Neural cell (in vitro differentiated cells): ENCODE measurements around the gene C14orf39. TPM values are rescaled to one million over a fixed set of nuclear protein-coding genes. Genes with fewer than 3 reads are reported as not detected.

ENCODE experiments used
- H2AFZ ChIP-seq: fragments of 200-600, 300-800 bp; sonication (generic), shearing (Covaris generic); 2 replicates; pipeline ENCODE4 v1.6.0; 2014; ENCODE audit warnings: low read depth, mild to moderate bottlenecking, antibody characterized with exemption, low read length, moderate library complexity
- H3F3A ChIP-seq: fragments of 200-600 bp; shearing (Covaris generic); 2 replicates; pipeline ENCODE4 v1.6.1; 2016; ENCODE audit warnings: mild to moderate bottlenecking, moderate library complexity, mixed read lengths, antibody characterized with exemption, low read length; ENCODE audit not compliant: insufficient read depth, poor library complexity, severe bottlenecking
- H3K27ac ChIP-seq: fragments of 200-600, 300-800 bp; sonication (generic), shearing (Covaris generic); 2 replicates; pipeline ENCODE4 v1.5.1; 2014; ENCODE audit warnings: mild to moderate bottlenecking, low read length, moderate library complexity
- H3K27me3 ChIP-seq: fragments of 300-800, 200-600 bp; sonication (generic), shearing (Covaris generic); 2 replicates; pipeline ENCODE4 v1.6.0; 2014; ENCODE audit warnings: mild to moderate bottlenecking, low read depth, low read length, moderate library complexity; ENCODE audit not compliant: insufficient read depth
- H3K36me3 ChIP-seq: fragments of 300-800, 200-600 bp; sonication (generic), shearing (Covaris generic); 2 replicates; pipeline ENCODE4 v1.5.1; 2014; ENCODE audit warnings: mild to moderate bottlenecking, antibody characterized with exemption, low read length, moderate library complexity; ENCODE audit not compliant: insufficient read depth
- H3K4me2 ChIP-seq: fragments of 300-800, 200-600 bp; sonication (generic), shearing (Covaris generic); 2 replicates; pipeline ENCODE4 v1.6.0; 2014; ENCODE audit warnings: mild to moderate bottlenecking, low read length
- H3K4me3 ChIP-seq: fragments of 300-800, 200-600 bp; sonication (generic), shearing (Covaris generic); 2 replicates; pipeline ENCODE4 v1.5.1; 2014; ENCODE audit warnings: mild to moderate bottlenecking, low read length, moderate library complexity
- H3K79me2 ChIP-seq: fragments of 200-600 bp; shearing (Covaris generic); replicated peaks from 2 replicates; pipeline ENCODE4 v1.6.0; 2014; ENCODE audit warnings: mild to moderate bottlenecking, low read length, moderate library complexity; ENCODE audit not compliant: insufficient read depth
- H3K9ac ChIP-seq: fragments of 300-800, 200-600 bp; sonication (generic), shearing (Covaris generic); 2 replicates; pipeline ENCODE4 v1.6.1; 2016; ENCODE audit warnings: mild to moderate bottlenecking, low read length, mixed read lengths
- H3K9me2 ChIP-seq: fragments of 200-600 bp; shearing (Covaris generic); 2 replicates; pipeline ENCODE4 v1.6.1; 2016; ENCODE audit warnings: mild to moderate bottlenecking, low read length, mixed read lengths; ENCODE audit not compliant: insufficient read depth
- H3K9me3 ChIP-seq: fragments of 200-600, 300-800 bp; sonication (generic), shearing (Covaris generic); 2 replicates; pipeline ENCODE4 v1.6.1; 2016; ENCODE audit warnings: mild to moderate bottlenecking, mixed run types, low read length, moderate library complexity, mixed read lengths
- H4K20me1 ChIP-seq: fragments of 200-600 bp; shearing (Covaris generic); 2 replicates; pipeline ENCODE4 v1.6.1; 2016; ENCODE audit warnings: mild to moderate bottlenecking, mixed run types; ENCODE audit not compliant: insufficient read depth
- EP300 ChIP-seq: fragments of 450-650 bp; conservative IDR thresholded peaks from 2 replicates; pipeline ENCODE4 v1.6.1; 2014; ENCODE audit warnings: antibody characterized with exemption, mild to moderate bottlenecking, moderate library complexity; ENCODE audit not compliant: poor library complexity, severe bottlenecking
- EZH2 ChIP-seq: fragments of 200-600, 300-800 bp; shearing (Covaris generic), sonication (generic); IDR thresholded peaks from 2 replicates; pipeline ENCODE4 v1.6.1; 2014; ENCODE audit warnings: antibody characterized with exemption, low read length, borderline replicate concordance, mild to moderate bottlenecking; ENCODE audit not compliant: insufficient read depth, poor library complexity, severe bottlenecking
- MXI1 ChIP-seq: fragments of 450-650 bp; conservative IDR thresholded peaks from 2 replicates; pipeline ENCODE4 v1.6.1; 2014; ENCODE audit warnings: antibody characterized with exemption, mild to moderate bottlenecking; ENCODE audit not compliant: poor library complexity, severe bottlenecking
- POLR2AphosphoS5 ChIP-seq: IDR thresholded peaks from 2 replicates; pipeline ENCODE4 v1.6.1; 2012
- RAD21 ChIP-seq: fragments of 450-650 bp; conservative IDR thresholded peaks from 2 replicates; pipeline ENCODE4 v1.6.1; 2014; ENCODE audit warnings: antibody characterized with exemption, mild to moderate bottlenecking, moderate library complexity
- SMC3 ChIP-seq: fragments of 450-650 bp; conservative IDR thresholded peaks from 2 replicates; pipeline ENCODE4 v1.6.1; 2014; ENCODE audit warnings: antibody characterized with exemption, mild to moderate bottlenecking, moderate library complexity; ENCODE audit not compliant: poor library complexity
- TAF1 ChIP-seq: IDR thresholded peaks from 2 replicates; pipeline ENCODE4 v1.6.1; 2012; ENCODE audit warnings: low read depth
- polyA plus RNA-seq: library from polyadenylated mRNA; depleted of rRNA; stranded (reverse); fragments of >200 nt; gene quantifications from 2 replicates; pipeline ENCODE4 v1.2.3, GENCODE V29; 2014
- TF ChIP-seq, protein P1 (sequence below): fragments of 450-650 bp; IDR thresholded peaks from 2 replicates; pipeline ENCODE4 v1.5.1; 2014; ENCODE audit warnings: antibody characterized with exemption, mild to moderate bottlenecking, moderate library complexity; ENCODE audit not compliant: poor library complexity, severe bottlenecking
- TF ChIP-seq, protein P2 (sequence below): IDR thresholded peaks from 2 replicates; pipeline ENCODE4 v1.6.1; 2012; ENCODE audit warnings: borderline replicate concordance

The C14orf39 gene
- polyA plus RNA-seq, 1 donor from 2014 or later = 0.12 TPM

DNA sequence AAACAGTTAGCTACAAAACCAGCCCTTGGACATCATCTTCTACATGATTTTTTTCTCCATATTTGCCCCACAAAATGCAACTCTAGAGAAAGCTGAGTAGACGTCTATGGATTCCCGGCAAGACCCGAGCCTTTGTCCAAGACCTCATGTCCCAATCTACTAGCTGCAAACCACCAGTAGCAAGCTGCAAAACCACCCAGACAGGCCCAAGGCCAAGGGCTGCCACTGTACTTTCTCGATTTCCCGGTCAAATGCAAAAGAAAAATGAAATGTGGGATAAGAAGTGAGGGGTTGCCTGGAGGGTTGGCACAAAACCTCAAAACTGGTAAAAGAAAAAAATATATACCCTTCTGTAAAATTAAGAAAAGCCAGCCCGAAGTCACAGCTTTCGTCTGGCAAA lies 20.1 kb upstream of the C14orf39 start:
- Histone ChIP-seq H3K27me3 (peaks cover 95% of the 10 kb centered on the region), H3K4me2 (no peak overlapping the region), H3K27ac (no peak overlapping the region), H3K36me3 (no peaks in the 10 kb centered on the region), H2AFZ (no peak overlapping the region), H4K20me1 (no peaks in the 10 kb centered on the region), H3K4me3 (no peak overlapping the region), H3K79me2 (no peaks in the 10 kb centered on the region), H3F3A (no peaks in the 10 kb centered on the region), H3K9me2 (no peaks in the 10 kb centered on the region), H3K9ac (no peak overlapping the region), H3K9me3 (no peaks in the 10 kb centered on the region)
- TF ChIP-seq SMC3 (no peak), EZH2 (no peak), MXI1 (no peak)
- TF ChIP-seq, protein P1, sequence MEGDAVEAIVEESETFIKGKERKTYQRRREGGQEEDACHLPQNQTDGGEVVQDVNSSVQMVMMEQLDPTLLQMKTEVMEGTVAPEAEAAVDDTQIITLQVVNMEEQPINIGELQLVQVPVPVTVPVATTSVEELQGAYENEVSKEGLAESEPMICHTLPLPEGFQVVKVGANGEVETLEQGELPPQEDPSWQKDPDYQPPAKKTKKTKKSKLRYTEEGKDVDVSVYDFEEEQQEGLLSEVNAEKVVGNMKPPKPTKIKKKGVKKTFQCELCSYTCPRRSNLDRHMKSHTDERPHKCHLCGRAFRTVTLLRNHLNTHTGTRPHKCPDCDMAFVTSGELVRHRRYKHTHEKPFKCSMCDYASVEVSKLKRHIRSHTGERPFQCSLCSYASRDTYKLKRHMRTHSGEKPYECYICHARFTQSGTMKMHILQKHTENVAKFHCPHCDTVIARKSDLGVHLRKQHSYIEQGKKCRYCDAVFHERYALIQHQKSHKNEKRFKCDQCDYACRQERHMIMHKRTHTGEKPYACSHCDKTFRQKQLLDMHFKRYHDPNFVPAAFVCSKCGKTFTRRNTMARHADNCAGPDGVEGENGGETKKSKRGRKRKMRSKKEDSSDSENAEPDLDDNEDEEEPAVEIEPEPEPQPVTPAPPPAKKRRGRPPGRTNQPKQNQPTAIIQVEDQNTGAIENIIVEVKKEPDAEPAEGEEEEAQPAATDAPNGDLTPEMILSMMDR = no peak

DNA sequence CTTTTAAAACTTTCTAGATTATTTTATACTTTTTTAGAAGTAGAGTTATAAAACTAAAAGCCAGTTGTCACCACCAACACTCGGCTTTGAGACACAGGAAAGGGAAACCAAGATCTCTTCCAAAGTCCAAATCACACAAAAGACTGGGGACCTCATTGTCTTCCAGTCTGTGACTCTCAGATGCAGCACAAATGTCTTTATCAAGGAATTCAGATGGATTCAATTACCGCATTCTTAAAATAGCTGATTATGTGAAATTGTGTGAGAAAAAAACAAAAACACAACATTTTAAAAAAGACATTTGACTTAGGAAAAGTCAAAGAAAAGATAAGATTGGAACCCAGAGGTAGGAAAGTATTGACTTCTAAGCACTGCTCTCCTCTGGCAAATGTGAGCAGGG lies 19.6 kb upstream of the C14orf39 start:
- Histone ChIP-seq H3K4me3 (no peak overlapping the region), H3K27me3 (peaks cover 90% of the 10 kb centered on the region), H3K9ac (no peak overlapping the region), H3F3A (no peaks in the 10 kb centered on the region), H3K9me2 (no peaks in the 10 kb centered on the region), H2AFZ (no peak overlapping the region), H3K36me3 (no peaks in the 10 kb centered on the region), H3K9me3 (no peaks in the 10 kb centered on the region), H3K79me2 (no peaks in the 10 kb centered on the region), H4K20me1 (no peaks in the 10 kb centered on the region), H3K4me2 (no peak overlapping the region), H3K27ac (no peak overlapping the region)
- TF ChIP-seq, protein P2, sequence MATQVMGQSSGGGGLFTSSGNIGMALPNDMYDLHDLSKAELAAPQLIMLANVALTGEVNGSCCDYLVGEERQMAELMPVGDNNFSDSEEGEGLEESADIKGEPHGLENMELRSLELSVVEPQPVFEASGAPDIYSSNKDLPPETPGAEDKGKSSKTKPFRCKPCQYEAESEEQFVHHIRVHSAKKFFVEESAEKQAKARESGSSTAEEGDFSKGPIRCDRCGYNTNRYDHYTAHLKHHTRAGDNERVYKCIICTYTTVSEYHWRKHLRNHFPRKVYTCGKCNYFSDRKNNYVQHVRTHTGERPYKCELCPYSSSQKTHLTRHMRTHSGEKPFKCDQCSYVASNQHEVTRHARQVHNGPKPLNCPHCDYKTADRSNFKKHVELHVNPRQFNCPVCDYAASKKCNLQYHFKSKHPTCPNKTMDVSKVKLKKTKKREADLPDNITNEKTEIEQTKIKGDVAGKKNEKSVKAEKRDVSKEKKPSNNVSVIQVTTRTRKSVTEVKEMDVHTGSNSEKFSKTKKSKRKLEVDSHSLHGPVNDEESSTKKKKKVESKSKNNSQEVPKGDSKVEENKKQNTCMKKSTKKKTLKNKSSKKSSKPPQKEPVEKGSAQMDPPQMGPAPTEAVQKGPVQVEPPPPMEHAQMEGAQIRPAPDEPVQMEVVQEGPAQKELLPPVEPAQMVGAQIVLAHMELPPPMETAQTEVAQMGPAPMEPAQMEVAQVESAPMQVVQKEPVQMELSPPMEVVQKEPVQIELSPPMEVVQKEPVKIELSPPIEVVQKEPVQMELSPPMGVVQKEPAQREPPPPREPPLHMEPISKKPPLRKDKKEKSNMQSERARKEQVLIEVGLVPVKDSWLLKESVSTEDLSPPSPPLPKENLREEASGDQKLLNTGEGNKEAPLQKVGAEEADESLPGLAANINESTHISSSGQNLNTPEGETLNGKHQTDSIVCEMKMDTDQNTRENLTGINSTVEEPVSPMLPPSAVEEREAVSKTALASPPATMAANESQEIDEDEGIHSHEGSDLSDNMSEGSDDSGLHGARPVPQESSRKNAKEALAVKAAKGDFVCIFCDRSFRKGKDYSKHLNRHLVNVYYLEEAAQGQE = no peak
- TF ChIP-seq TAF1 (no peak), SMC3 (no peak), MXI1 (no peak), EZH2 (no peak), RAD21 (no peak), POLR2AphosphoS5 (no peak), EP300 (no peak)
- TF ChIP-seq, protein P1 = no peak
